NB4 (cell line): ENCODE measurements around the gene CYP4F22.
A peak's percentile ranks its signal among the peaks of the same experiment; 100 is the strongest.
"Not testable (repeated sequence)": the region's sequence is repeated elsewhere in the genome, so short reads cannot be mapped to it uniquely, and the experiment has no call there.

Experiments
- DNase-seq: peaks from one replicate; pipeline ENCODE4 v3.0.0; 2010; ENCODE audit warnings: low read depth
- H3K4me3 ChIP-seq: one replicate; pipeline ENCODE4 v1.5.1; 2011; ENCODE audit warnings: mild to moderate bottlenecking, low read depth, low read length, moderate library complexity
- MAX ChIP-seq: IDR thresholded peaks from 2 replicates; pipeline ENCODE4 v1.6.1; 2011; ENCODE audit warnings: low read depth, low read length
- MYC ChIP-seq: IDR thresholded peaks from 2 replicates; pipeline ENCODE4 v1.6.1; 2011; ENCODE audit warnings: low read depth, low read length
- POLR2A ChIP-seq: IDR thresholded peaks from 2 replicates; pipeline ENCODE4 v1.6.1; 2011; ENCODE audit warnings: mild to moderate bottlenecking; ENCODE audit not compliant: insufficient read length; ENCODE audit errors: extremely low read depth
- TF ChIP-seq, protein P1 (sequence below): IDR thresholded peaks from one replicate; pipeline ENCODE4 v1.5.1; 2012; ENCODE audit warnings: low read depth, low read length

The CYP4F22 gene

DNA sequence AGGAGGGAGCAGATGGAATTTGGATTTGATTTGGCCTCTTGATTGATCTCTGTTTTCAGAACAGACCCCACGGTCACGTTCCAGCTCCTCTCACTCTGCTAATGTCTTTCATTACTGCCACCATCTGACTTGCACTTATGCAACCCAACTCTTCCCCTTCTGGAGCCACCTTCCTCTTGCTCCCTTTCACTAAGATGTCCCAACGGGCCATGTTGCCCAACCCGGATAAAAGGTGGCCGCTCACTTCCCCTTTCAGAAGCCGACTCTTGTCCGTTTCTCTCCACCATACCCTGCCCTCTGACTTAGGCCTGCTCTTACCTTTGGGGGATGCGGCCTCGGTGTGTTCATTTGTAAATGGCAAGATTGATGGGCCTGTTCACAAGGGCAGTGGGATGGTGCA lies 79.3 kb downstream of the CYP4F22 start:
- H3K4me3 ChIP-seq = no peak overlapping the region
- peak; percentile 97 for DNase-seq
- TF ChIP-seq MAX (peak; percentile 85), MYC (peak; percentile 82)
- TF ChIP-seq, protein P1, sequence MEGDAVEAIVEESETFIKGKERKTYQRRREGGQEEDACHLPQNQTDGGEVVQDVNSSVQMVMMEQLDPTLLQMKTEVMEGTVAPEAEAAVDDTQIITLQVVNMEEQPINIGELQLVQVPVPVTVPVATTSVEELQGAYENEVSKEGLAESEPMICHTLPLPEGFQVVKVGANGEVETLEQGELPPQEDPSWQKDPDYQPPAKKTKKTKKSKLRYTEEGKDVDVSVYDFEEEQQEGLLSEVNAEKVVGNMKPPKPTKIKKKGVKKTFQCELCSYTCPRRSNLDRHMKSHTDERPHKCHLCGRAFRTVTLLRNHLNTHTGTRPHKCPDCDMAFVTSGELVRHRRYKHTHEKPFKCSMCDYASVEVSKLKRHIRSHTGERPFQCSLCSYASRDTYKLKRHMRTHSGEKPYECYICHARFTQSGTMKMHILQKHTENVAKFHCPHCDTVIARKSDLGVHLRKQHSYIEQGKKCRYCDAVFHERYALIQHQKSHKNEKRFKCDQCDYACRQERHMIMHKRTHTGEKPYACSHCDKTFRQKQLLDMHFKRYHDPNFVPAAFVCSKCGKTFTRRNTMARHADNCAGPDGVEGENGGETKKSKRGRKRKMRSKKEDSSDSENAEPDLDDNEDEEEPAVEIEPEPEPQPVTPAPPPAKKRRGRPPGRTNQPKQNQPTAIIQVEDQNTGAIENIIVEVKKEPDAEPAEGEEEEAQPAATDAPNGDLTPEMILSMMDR = no peak

- peak; percentile 17 for DNase-seq
Measured at GRCh38 chr19:15588265-15588664, 79.9 kb downstream of the CYP4F22 start.

GRCh38 chr19:15589760-15590451 lies 81.6 kb downstream of the CYP4F22 start:
- TF ChIP-seq POLR2A = no peak
- TF ChIP-seq, protein P1 = no peak
- no peak for TF ChIP-seq MYC
- no peak for TF ChIP-seq MAX
- no peak overlapping the region for H3K4me3 ChIP-seq
- DNase-seq = no peak

More at GRCh38 chr19:15588265-15588664, 79.9 kb downstream of the CYP4F22 start:
- no peak overlapping the region for H3K4me3 ChIP-seq
- no peak for TF ChIP-seq MAX
- TF ChIP-seq, protein P1 = no peak
- no peak for TF ChIP-seq MYC
- TF ChIP-seq POLR2A = no peak

- TF ChIP-seq MAX = no peak
- TF ChIP-seq POLR2A = no peak
- TF ChIP-seq, protein P1 = no peak
- no peak for TF ChIP-seq MYC
- H3K4me3 ChIP-seq = no peak overlapping the region
- DNase-seq = no peak
Measured at GRCh38 chr19:15591796-15592195, 83.5 kb downstream of the CYP4F22 start.

- DNase-seq = peak; percentile 88
- not testable (repeated sequence) for H3K4me3 ChIP-seq
Measured at GRCh38 chr19:15592506-15592905, 84.2 kb downstream of the CYP4F22 start.

DNA sequence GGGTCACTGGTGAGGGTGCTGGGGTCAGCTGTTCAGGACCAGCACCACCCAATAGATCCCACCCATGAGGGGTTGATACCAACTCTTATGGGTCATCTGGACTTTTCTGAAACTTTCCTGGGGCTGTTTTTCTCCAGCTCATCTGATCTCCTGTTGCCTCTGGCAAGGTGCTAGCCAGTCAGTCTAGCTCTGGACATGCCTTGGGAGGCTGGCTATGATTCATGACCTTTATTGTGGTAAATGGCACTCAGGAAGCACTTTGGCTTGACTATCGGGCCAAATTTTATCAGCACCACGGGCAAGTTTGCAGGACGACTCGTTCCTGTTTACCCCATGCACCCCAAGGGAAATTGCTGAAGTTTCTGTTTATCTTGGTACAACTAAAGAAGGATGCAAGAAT lies 85.4 kb downstream of the CYP4F22 start:
- H3K4me3 ChIP-seq, DNase-seq: not testable (repeated sequence)

- no peak overlapping the region for H3K4me3 ChIP-seq
- peak; percentile 60 for DNase-seq
- no peak for TF ChIP-seq MYC
- no peak for TF ChIP-seq MAX
- TF ChIP-seq POLR2A = no peak
- TF ChIP-seq, protein P1 = no peak
Measured at GRCh38 chr19:15595069-15595468, 86.7 kb downstream of the CYP4F22 start.
